ENCODE data around the gene ABHD13.

DNA sequence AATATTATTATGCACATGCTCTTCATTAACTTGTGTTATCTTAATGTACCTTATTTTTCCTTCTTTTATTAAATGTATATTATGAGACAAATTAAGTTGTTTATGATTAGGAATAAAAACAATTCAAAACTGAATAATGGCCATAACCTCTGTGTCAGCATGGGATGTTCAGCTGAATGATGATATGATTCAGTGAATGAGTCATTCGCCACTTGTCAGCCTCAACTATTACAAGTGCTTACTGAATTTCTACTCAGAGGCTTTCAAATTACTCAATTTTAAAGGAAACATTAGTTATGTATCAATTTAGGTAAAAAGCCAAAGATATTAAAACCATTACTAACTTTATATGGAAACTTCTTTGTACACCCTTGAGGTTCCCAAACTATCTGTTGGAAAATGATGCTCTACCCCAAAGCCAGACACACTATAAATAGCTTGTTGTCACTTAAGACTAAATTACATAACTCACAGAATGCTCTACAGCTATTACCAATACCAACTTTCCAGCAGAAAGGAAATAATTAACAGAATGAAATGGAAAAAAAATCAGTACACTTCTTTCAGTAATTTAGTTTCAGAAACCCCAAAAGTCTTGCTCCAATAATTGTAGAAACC lies 17.3 kb upstream of the ABHD13 start:
- TF ChIP-seq, protein P1, sequence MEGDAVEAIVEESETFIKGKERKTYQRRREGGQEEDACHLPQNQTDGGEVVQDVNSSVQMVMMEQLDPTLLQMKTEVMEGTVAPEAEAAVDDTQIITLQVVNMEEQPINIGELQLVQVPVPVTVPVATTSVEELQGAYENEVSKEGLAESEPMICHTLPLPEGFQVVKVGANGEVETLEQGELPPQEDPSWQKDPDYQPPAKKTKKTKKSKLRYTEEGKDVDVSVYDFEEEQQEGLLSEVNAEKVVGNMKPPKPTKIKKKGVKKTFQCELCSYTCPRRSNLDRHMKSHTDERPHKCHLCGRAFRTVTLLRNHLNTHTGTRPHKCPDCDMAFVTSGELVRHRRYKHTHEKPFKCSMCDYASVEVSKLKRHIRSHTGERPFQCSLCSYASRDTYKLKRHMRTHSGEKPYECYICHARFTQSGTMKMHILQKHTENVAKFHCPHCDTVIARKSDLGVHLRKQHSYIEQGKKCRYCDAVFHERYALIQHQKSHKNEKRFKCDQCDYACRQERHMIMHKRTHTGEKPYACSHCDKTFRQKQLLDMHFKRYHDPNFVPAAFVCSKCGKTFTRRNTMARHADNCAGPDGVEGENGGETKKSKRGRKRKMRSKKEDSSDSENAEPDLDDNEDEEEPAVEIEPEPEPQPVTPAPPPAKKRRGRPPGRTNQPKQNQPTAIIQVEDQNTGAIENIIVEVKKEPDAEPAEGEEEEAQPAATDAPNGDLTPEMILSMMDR (IDR thresholded peaks at IDR 0.05) = no peak
- no peak for TF ChIP-seq POLR2AphosphoS5 (IDR thresholded peaks at IDR 0.05)
- no peak for TF ChIP-seq EP300 (IDR thresholded peaks at IDR 0.05)

Measured in suprapubic skin (tissue), 4 donors.